Esophagus mucosa (tissue), 1 donor: ENCODE data around the gene CDKN1C. TPM values are rescaled to one million over a fixed set of nuclear protein-coding genes. Genes with fewer than 3 reads are reported as not detected.

Experiments
- ATAC-seq: fragments of 200-7000 bp; cut with Tn5 transposase; one replicate; pipeline ENCODE4 v1.9.1; 2020
- total RNA-seq: library from RNA; stranded (reverse); gene quantifications from one replicate; pipeline ENCODE4 v1.2.4, GENCODE V29; 2023
- donor health status: DM: yes; HTN: yes; CAD: no.

The CDKN1C gene
- total RNA-seq, 1 donor from 2014 or later = 3.5 TPM

DNA sequence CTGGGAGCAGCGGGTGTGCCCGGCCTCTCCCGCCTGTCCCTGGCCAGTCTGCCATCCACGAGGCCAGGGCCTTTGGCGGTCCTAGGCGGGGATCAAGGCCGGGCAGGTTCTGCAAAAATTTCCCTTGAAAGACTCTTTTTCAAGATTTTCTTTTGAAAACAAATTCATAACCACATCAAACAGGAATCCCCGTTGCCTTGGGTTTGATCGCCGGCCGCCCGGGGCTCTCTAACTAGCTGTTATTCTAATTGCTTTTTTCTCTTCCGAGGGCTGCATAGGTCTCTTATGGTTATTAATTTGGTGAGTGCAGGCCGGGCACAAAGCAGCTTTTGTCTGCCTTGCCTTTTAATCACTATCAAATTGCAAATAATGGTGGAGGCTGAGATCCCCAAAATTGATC is 42.0 kb downstream of the CDKN1C start:
- no peak for ATAC-seq

DNA sequence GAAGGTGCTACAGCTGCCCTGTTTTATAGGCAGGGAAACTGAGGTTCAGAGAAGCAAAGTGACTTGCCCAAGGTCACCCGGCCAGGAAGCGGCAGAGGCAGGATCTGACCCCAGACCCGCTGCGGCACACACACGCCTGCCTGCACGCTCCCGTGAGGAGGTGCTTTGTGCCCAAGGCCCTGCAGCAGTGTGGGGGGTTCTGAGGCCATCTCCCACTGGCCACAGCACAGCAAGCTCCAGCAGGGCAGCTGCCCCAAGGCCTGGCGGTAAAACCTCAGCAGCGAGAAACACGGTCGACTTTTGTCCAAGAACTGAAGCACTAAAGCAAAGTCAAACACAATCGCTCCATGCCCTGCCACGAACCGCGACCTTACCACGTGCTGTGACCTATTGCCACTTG is 42.7 kb downstream of the CDKN1C start:
- no peak for ATAC-seq

DNA sequence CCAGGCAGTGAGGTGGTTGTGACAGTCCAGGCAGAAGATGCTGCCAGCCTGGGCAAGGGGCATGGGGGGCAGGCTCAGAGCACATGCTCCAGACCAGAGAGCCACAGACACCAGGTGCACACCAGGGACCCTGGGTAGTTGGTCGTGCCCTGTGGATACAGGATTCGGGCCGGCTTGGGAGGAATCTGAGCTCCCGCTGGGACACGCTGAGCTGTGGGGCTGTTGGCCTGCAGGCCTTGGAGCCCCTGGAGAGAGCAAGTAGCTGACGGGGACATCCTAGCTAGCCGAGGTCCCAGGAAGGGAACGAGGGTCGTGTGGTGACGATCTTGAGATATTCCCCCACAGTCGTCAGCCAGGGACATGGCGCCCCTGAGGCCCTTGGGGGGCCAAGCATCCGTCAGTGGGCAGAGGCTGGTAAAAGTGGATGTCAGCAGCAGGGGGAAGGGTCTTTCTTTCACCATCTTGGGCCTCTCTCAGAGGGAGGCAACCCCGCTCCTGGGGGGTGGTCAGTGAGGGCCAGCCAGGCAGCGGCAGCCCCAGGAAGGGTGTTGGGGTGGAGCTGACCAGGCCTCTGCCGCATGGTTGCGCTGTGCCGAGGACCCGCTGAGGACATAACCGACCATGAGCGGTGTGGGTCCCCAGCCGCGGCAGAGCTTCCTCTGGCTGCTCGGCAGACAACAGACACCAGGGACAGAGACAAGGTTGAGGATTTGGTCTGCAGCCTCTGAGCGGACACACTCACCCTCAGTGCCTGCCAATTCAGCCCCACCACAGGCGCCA is 44.0 kb downstream of the CDKN1C start:
- no peak for ATAC-seq

DNA sequence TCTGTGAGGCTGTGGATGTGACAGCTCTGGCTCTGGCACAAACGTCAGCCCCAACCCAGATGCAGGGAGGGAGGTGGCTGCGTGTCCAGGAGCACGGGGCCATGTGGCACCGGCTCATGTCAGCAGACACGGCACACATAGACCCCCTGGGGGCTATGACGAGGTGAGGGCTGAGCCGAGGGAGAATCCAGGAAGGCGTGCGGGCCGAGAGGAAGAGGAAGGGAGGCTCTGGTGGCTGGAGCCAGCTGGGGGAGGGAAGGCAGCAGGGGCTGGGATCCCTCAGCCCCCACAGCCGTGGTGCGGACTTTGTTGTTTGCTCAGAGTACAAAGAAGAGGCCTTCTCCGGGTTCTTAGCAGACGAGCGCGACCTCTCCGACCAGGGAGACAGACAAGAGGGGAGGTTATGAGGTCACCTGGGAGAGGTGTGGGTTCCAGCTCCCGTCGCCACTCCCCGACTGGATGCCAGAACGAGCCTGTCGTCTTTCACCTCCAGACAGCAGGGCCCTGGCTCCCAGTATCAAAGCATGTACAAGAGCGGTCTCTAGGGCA is 46.1 kb downstream of the CDKN1C start:
- no peak for ATAC-seq

DNA sequence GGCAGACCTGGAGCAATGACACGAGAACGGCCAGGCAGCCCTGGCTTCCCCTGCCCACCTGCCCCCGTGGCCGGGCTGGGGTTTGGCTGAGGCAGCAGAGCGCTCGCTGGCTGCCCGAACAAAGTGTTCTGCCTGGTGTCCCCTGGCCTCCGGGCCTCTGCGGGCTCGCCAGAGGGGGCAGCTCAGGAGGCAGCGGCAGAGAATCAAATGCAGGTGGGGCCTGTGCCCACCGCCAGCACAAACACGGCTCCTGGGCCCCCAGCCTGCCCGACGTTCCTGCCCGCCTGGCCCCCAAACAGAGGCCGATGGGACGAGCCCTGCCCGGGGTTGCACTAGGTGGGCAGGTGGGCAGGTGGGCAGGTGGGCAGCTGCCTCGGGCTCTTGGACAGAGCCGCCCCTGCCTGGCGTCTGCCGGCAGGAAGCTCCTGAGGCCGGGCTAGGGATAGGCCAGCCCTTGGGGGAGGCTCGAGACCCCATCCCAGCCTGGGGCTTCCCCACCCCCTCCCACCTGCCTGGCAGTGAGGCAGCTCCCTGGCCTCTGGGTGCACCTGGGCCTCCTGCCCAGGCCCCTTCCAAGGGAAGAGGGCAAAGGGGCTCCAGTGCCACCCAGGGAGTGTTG is 46.8 kb downstream of the CDKN1C start:
- no peak for ATAC-seq

DNA sequence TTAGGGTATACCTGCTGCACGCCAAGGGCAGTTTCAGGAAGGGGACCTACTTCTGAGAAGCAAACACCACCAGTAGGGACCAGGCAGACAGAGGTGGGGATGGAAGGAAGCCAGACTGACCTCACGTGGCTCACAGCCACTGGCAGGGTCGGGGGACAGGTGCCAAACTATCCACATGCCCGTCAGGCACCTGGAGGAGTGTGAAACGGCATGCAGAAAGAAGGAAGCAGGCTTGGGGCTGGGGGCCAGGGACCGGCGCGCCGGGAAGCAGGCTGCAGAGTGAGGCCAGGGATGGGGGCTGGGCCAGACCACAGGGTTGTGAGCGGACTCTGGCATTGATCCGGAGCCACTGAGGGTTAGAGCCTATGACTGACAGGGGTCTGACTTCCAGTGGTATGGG is 47.5 kb downstream of the CDKN1C start:
- ATAC-seq = no peak

DNA sequence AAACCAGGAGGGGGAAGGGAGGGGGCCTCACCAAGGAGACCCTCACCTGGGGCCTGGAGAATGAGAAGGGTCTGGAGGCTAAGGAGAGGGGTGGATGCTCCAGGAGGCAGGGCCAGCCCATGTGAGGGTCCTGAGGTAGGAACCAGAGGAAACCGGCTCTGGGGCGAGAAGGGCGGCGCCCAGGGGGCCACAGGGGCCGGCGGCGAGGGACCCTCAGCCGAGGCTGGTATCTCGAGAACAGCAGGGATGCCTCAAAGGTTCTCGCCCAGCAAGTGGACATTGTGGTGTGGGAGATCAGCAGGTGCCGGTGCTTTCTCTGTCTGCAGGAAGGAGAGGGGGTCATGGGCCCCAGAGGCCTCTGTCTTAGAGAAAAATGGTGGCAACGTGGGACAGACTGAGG is 47.9 kb downstream of the CDKN1C start:
- ATAC-seq = no peak

DNA sequence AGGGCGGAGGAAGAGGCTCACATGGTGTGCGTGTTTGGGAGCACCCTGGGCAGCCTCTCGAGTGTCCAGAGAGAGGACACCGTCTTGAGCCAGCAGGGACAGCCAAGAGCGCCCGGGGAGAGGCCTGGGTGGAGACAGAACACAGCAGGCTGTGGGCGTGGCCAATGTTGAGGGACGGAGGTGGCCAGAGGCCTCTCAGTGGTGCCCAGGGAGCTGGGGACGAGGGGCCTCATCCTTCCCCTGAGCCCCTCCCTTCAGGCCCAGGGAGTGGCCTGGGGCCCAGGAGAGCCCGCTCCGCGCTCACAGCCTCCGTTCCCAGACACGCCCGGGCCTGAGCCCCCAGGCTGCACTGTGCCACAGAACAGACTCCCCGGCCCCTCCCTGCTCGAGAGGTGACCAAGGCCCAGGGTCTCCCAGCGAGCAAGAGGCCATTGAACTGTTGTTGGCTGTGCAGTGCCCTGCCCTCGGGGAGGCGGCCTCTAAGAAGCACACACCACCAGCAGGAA is 48.4 kb downstream of the CDKN1C start:
- peak; percentile 37 for ATAC-seq

DNA sequence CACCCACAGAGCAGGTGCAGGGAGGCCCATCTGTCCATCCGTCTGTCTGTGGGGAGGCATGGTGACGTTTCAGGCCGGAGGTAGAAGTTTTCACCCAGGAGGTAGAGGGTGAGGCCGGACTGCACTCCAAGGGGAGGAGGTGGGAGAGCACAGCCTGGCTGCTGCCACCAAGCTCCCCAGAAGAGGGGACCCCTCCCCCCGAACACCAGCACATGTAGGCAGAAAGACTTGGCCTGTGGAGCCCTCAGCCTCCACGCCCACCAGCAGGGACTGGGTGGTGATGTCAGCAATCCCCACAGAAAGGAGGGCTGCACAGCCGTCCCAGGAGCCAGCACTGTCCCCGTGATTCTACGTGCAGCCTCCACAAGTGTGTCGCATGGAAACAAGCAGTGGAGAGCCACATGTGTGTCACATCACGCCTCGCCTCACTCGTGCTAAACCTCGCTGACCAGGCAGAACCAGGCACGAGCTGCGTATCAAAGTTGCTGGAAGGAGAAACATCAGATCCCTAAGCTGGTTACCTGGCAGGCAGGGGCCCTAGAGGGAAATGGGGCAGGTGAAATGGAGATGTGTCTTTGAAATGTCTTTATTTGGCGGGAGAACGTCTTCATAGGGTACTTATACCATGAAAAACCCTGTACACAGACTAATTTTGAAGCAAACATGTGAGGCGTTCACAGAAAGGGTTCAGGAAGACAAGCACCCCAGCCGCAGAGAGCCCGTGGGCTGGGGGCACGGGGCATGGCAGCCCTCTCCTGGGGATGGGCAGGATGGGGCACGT is 49.1 kb downstream of the CDKN1C start:
- no peak for ATAC-seq

DNA sequence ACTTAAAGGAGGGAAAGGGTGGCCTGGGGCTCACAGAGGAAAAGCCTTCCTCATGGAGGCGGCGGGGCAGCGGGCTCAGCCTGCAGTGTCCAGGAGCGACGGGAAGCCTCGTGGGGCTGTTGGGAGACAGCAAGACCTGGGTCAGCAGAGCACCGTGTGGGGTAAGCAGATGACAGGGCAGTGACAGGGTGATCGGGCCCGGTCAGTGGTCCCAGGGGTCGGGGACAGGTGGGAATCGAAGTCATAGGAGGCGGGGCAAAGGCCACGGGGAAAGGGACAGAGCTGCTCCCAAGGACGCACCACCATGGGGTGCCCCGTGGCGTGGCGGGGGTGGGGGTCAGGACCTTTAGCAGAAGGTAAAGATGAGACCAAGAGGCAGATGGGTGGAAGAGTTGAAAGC is 49.8 kb downstream of the CDKN1C start:
- ATAC-seq = no peak

DNA sequence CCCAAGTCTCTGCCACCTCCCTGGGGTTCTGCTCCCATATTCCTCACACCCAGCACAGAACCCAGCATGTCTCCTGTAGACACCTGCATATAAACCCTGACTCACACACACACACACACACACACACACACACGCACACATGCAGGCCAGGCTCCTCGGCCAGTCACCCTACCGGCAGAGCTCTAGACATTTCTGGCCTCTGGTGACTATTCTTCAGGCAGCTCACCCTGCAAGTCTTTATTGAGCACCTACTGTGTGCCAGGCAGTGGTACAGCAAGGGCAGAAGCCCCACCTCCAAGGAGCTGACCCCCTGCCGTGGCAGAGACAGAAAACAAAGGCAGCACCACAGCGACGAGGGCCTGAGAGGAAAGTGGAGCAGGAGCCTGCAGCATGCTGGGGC is 50.3 kb downstream of the CDKN1C start:
- ATAC-seq = no peak

DNA sequence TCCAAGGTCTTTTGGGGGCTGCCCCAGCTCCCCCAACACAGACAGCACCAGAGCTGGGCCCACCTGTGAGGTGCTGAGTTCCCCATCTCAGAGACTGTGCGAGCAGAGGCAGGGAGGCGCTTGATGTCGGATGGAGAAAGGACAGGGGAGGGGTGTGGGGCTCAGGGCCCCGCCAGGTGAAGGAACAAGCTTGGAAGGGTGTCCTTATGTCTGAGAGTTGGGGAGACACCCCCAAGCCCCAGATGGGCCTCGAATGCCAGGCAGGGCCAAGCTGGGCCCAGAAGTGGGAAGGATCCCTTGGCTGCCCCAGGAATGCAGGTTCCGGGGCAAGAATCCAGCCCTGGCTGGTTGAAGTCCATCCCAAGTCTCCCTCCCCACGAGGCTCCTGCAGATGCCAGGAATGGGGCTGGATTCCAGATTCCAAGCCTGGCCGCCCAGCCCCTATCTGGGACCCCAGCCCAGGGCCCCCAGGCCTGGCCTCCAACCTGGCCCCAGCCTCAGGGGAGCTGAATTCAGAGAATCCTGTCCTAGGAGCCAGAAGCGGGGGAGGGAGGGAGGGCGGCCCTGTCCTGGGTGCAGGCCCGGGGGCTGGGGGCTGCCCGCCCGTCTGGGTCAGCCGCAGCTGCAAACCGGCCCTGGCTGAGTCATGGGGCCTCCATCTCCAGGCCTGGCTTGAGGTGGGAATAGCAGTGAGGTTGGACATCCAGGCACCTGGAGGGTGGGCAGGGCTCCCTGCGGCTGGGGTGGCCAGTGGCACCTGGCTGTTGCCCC is 50.9 kb downstream of the CDKN1C start:
- no peak for ATAC-seq

DNA sequence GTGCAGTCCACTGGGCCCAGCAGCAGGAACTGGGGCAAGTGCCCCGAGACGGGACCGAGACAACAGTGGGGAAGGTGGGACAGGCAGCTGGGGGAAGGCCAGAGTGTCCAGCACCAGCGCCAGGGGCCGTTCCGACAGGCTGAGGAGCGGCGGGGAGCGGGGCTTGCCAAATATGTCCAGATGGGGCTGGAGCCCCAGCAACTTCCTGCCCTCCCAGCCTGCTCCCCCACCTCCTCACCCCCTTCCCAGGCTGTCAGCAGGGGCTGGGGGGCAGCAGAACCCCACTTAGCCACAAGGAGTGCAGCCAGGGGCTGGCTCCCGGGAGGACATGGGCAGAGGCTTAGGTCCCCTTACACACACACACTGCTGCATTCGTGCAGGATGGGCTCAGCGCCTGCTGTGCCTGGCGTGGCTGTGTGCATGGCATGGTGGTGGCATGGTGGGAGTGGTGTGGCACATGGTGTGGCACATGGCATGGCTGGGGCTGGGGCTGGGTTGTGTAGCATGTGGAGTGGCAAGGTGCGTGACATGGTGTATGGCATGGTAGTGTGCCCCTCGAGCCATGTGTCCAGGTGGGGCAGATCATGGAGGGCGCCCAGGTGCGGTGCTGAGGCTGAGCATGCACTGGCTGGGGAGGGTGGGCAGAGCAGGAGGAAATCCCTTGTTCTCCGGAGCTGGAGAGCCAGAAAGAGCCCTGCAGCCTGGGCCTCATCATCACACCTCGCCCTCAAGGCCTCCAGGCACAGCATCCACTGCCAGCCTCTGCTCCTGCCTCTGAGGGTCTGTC is 51.7 kb downstream of the CDKN1C start:
- no peak for ATAC-seq

Other genes with a start within 250 kb of the CDKN1C start
- gene KCNQ1OT1, start 185.8 kb downstream of the CDKN1C start, total RNA-seq = 0.60 TPM
- gene PHLDA2, start 43.6 kb upstream of the CDKN1C start, total RNA-seq = 45.0 TPM
- 113 TPM for gene NAP1L4, start 106.6 kb upstream of the CDKN1C start, total RNA-seq
- gene CARS1, start 171.6 kb upstream of the CDKN1C start, total RNA-seq = 39.4 TPM